Adrenal gland (tissue), 5 donors: Measurements from ENCODE around the gene PCLO.

ENCODE experiments used
- CTCF ChIP-seq, 6 experiments: fragments of 450-650 bp in 4 of 6; fragments of 200-600 bp in 2 of 6; sonication (generic) in 1 of 6; IDR thresholded peaks; 1 replicate in 5 of 6; 2 replicates in 1 of 6; pipeline versions ENCODE4 v1.5.1 to v1.8.0; 2016 to 2021; ENCODE audit warnings: antibody characterized with exemption in 6 of 6, mild to moderate bottlenecking in 2 of 6, moderate library complexity in 1 of 6
- POLR2A ChIP-seq, 2 donors: fragments of 450-650 bp; IDR thresholded peaks; one replicate each; pipeline ENCODE4 v1.6.1; 2017; ENCODE audit warnings: antibody characterized with exemption in 2 of 2, mild to moderate bottlenecking in 2 of 2, moderate library complexity in 1 of 2
- donor health status: DM: no; HTN: no; CAD: no.

- TF ChIP-seq CTCF (IDR thresholded peaks at IDR 0.05): no peak
- no peak for TF ChIP-seq POLR2A (IDR thresholded peaks at IDR 0.05)
Measured at GRCh38 chr7:82823073-82823472, 339.6 kb downstream of the PCLO start.
